COLO829 (cell line): Measurements from ENCODE around the gene MAD1L1.

Experiments
- DNase-seq: peaks from one replicate; pipeline ENCODE4 v3.0.0; 2012; ENCODE audit warnings: low spot score

Gene MAD1L1

DNA sequence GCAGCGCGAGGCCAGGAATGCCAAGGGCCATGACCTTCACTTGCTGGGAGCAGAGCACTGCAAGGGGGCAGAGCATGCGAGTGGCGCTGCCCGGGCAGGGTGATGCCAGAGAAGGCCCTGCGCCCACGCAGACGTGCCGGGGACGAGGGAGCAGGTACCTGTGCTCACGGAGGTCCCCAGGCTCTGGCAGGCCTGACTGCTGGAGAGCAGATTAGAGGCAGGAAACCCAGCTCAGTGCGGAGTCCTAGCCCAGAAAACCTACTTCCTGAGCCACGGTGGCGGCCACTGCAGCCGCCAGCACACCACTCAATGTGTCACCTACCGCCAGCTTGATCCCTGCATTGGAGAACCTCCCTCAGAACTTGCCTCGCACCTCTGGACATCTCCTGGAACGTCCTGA is 148.4 kb downstream of the MAD1L1 start:
- DNase-seq = no peak

DNA sequence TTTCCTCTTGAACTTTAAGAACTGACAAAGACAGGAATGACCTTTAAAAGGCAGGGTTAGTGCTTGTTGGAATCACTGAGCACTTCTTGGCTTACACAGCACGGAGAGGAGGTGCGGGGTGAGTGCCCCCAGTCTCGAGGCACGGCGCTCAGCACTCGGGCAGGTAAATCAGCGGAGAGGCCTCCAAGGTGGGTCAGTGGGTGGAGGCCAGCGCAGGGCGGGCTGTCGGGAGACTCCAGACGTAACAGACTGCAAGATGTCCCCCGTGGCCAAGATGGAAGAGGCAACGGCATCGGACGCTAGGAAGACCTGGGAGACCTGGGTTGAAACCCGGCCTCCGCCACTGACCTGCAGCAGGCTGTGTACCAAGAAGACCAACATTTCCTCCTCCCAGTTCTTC is 149.4 kb downstream of the MAD1L1 start:
- DNase-seq = no peak

DNA sequence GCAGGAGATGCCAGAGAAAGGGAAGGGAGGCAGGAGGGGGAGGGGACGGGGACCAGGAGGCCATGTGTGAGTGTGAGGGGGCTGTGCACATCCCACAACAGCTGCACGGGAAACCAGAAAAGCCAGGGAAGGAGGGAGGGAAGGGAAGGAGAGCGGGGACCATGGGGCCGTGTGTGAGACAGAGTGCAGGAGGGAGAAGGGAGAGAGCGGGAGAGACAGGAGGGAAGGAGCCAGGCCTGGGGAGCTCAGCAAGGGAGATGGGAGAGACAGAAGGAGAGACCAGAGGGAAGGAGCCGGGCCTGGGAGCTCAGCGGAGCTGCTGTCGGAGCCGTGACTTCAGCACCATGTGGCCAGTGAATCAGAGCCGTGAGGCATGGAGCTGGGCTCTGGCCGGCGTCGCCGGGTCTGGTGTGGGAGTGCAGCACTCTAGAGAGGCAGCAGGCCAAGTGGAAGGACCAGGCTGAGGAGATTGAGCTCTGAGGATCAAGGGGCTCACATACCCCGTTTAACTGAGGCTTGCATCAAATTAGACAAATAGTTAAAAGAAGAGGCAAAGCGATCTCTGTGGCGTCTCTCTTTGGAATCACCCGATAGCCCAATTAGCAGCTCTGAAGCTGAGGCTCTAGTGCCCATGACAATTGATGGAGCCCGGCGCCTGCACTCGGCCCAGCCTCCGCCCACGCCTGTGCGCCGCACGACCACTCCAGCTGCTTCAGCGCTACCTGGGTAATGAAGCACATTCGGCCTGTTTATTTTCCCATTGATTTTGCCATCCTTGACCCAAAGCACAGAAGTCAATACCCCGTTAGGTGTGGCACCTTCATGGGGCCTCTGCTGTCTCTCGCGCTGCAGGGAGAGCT is 150.4 kb downstream of the MAD1L1 start:
- DNase-seq = no peak

DNA sequence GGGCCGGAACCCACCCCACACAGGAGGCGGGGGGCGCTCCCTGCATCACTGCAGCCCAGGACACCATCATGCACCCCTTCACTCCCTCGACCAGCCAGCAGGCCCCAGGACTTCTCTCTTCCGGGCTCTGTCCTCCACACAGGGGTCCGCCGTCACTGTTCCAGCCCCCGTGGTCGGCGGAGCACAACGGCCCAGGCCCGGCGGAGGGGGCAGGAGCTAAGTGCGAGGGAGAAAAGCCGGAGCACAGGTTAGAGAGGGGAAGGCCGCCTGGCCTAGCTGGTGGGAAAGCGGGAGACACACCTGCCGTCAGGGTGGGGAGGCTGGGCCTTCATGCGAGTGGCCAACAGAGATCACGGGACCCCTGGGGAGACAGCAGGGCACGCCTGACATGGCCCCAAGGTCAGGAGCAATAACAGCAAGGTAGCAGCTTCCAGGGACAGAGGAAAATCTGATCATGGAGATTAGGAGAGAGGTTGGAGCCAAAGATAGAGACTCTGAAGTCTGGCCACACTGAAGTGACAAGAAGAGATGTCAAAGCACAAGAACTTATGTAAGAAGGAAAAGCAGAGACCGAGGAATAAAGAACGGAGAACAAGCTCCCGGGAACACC is 151.1 kb downstream of the MAD1L1 start:
- no peak for DNase-seq

DNA sequence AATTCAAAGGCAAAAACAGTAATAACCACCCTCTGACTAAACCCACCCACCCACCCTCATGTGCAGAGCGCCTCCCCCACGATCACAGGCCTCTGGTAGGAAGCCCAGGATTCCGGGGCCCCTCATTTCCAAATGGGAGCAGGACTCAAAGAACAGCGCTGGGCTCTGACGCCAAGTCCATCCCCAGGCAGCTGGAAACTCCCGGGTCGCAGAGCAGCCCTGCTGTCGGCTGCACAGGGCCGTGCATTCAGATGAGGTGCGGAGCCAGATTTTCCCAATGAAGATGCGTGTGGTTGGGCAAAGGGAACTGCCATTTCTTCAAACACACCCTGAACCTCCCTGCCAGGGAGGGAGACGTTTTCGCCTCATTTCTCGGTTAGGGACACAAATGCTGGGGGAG is 152.3 kb downstream of the MAD1L1 start:
- DNase-seq = no peak

DNA sequence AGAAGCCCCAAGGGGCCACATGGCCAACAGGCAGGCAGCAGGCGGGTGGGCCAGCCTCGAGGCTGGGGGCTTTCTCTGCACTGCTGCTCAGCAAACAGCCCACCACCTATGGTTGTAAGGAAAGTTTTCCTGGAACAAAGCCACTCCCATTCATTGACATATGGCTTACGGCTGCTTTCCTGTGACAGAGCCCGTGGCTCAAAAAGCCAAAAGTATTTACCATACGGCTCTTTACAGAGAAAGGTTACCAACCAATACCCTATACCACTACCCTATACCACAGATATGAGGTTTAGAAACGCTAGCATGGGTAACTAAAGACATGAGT is 152.7 kb downstream of the MAD1L1 start:
- no peak for DNase-seq

DNA sequence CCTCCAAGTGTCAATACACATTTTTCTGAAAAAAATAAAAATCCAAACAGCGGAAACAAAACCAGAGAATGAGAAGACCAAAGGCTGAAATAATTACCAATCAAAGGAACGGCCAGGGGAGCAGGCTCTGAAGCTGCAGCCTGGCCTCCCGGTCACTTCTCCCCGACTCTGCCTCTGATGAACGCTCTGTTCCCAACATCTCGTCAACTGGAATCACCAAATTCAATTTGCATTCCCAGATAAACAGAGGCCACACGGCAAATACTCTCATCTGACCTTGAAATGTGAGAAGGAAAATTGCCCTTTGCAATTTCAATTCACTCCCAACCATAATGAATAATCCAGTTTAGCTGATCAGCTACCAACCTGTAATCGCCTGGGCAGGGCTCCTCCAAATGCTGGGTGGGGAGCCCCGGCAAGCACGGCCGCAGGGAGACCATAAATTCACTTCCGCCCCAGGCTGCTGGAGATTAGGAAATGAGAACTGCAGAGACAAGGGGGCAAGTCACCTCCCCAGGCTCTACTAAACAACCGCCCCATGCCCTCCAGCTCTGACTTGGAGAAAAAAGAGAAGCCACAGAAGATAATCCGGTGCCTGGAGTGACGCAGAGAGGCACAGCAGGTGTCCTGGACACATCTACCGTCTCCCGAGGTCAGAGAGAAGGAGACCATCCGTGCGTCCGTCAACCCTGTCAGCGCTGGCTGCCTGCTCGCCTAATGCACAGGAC is 153.2 kb downstream of the MAD1L1 start:
- DNase-seq = no peak

DNA sequence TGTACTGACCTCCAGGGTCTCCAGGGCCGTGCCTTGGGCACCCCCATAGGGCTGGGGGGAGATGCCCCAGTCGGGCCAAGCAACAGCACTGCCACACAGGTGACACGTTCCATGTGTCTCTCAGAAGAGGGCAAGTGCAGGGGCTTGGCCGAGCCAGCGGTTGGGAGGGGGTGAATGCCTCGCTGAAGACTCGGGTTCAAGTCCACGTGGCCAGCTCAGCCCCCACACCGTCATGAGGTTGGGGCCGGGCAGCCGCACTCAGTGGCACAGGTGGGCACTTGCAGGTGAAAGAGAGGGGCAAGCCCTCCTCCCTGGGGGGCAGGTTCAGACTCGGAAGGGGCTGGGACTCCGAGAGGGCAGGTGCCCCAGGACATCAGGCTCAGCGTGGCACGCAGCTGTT is 153.8 kb downstream of the MAD1L1 start:
- no peak for DNase-seq

DNA sequence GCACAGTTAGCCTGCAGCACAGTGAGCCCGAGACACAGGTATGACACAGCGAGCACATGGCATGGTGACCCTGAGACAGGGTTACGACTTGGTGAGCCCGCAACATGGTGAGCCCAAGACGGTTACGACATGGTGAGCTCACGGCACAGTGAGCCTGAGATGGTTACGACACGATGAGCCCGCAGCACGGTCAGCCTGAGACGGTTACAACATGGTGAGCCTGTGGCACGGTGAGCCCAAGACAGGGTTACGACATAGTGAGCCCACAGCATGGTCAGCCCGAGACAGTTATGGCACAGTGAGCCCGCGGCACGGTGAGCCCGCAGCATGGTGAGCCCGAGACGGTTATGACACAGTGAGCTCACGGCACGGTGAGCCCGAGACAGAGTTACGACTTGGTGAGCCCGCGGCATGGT is 156.1 kb downstream of the MAD1L1 start:
- no peak for DNase-seq

DNA sequence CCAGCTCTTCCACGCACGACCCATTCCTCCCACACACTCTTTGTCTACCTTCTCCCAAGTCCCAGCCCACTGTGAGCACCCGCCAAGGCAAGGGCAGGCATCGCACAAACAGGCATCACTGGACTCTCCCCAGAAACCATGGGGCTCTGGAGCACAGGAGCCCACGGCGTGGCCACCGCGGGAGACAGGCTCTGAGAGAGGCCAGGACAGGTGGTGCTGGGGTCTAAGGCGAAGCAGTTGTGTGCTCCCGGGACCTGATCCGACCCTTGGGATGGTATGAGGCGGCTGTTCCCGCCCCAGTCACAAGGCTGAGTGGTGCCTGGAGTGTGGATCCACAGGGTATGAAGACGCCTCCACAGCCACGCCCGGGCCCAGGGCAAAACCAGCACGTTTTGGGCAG is 156.9 kb downstream of the MAD1L1 start:
- no peak for DNase-seq

DNA sequence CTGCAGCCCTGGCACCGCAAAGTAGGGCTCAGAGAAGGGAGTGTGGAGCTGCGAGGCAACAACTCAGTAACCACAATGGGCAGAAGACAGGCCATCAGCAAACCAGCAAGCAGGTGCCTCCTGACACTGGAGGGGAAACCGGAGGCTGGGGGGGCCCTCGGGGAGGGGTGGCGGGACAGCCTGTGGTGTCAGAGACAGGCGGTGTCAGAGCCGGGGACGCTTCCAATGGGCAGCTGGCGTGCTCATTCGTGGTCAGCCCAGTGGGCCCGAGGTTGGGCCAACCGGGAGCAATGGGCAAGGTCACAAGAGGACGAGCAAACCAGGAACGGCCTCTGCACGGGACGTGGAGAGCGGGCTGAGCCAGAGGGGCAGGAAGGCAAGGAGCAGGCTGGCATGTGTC is 158.1 kb downstream of the MAD1L1 start:
- DNase-seq = no peak

DNA sequence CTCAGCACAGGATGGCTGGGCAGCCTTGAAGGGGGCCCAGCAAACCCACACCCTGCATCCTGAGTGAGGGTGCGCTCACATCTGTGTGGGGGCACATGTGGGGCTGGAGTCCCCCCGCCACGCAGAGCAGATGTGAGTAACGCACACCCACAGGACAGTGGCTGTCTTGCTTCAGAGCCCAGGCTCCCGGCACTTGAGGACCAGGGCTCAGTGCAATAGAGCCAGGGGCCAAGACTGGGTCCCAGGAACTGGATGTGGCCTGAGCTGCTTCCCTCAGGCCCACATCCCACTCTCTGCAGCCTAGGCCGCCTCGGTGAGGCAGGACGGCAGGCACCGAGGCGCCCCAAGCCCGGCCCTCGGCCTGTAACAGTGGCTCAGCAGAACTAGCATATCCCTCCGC is 159.9 kb downstream of the MAD1L1 start:
- DNase-seq = no peak

DNA sequence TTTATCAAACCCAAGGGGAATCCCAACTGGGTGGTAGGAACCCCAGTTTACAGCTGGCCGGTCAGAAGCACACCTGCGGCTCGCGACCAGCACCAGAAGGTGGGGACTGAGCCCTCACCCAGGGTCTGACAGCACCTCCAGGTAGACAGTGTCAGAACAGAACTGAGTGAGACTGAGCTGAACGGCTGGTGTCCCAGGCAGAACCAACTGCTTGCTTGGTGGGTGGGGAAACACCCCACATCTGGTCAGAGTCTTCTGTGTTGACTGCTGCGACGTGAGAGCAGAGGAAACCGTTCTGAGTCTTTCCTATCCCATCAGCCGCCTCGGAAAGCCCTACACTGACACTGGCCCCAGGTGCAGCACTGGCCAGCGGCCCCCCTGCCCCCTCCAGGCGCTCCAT is 160.7 kb downstream of the MAD1L1 start:
- DNase-seq = no peak

DNA sequence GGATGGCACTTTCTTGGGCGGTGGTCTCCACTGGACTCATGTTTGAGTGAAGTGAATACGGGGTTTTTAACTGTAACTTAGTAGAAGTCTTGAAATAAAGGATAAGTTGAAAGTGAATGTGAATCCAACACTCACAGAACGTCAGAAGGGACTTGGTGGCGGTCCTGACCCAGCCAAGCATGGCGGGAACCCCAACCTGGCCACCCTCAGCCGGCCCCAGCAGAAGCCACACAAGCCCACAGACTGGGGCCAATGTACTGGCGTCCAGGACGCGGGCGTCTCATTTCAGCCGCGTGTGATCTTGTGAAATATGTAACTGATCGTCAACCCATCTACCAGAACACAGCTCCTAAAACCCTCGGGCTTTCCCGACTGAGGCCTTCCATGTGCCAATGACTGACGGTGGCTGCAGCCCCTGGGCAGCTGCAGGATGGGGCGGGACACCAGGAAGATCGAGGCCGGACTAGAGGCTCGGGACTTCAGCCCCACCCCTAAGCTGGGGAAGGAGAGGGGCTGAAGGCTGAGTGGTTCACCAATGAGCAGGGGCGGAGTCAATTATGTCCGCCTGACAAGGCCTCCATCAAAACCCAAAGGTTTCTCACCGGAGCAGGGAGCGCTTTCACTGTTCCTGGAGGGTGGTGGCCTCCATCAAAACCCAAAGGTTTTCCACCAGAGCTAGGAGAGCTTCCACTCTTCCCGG is 161.5 kb downstream of the MAD1L1 start:
- no peak for DNase-seq

DNA sequence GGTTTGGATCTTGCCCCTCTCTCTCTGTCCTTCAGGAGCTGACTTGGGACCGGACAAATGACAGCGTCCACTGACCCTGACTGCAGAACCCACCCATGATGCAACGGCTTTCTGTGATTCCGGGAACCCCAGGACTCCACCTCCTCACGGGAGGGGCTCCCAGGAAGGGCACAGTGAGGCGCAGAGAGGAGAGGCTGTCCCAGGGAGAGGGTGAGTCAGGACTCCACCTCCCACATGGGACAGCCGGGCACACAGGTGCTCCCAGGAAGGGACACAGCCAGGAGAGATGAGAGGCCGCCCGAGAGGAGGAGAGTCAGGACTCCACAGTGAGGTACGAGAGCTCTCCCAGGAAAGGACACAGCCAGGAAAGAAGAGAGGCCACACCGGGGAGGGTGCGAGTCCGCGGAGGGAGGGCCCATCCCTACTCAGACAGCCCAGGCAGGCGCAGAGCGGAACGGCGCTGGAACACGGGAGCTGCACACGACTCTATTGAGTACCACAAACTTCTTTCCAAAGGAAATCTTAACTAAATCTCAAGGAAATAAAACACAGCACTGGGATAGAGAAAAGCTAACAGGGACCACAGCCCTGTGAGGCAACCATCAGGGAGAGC is 162.5 kb downstream of the MAD1L1 start:
- DNase-seq = no peak

DNA sequence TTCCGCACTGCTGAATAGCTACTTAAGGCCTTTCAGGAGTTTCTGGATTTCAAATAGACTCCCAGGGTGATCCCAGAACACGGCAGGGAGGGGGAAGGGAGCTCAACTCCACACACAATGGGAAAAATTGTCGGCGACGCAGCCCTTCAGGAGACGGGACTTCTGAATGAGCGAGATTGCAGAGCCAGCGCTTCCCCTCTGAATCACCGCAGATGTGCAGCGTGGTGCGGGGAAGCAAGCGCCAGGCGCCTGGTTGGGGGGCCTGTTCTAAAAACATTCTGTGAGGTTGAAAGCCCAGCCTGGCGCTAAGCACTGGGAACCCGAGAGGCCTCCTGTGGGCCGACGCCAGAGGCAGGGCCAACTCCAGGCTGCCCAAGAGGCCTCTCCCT is 163.3 kb downstream of the MAD1L1 start:
- no peak for DNase-seq

DNA sequence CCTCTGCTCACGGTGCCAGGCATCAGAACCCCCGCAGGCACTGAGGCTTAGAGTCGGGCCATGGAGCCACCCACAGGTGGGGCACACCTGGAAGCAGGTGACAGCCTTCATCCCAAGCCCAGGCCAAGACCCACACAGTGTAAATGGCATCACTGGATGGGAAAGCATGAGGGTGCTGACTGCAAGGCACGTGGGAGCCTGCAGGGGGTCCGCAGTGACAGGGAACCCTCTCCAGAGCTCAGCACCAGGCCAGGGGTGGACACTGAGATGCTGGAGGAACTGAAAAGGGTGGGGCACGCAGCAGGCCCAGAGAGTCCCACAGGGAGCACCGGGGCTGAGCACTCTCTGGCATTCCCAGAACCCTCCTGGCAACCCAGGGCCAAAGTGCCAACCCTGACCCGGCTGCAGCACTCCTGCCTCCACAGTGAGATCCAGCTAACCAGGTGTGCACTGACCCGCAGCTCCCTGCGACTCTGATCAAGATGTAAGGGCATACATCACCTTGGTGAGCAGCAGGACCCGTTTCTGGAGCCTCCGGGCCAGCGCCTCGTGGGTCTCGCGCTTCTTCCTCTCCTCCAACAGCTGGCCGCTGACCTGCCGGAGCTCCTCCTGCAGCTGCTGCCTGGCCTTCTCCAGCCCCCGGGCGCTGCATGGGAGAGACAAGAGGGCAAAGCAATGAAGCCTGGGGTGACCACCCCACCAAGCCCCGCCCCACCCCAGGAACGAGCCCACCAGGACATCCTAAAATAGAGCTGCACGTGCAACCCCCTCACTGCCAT is 163.9 kb downstream of the MAD1L1 start:
- no peak for DNase-seq

DNA sequence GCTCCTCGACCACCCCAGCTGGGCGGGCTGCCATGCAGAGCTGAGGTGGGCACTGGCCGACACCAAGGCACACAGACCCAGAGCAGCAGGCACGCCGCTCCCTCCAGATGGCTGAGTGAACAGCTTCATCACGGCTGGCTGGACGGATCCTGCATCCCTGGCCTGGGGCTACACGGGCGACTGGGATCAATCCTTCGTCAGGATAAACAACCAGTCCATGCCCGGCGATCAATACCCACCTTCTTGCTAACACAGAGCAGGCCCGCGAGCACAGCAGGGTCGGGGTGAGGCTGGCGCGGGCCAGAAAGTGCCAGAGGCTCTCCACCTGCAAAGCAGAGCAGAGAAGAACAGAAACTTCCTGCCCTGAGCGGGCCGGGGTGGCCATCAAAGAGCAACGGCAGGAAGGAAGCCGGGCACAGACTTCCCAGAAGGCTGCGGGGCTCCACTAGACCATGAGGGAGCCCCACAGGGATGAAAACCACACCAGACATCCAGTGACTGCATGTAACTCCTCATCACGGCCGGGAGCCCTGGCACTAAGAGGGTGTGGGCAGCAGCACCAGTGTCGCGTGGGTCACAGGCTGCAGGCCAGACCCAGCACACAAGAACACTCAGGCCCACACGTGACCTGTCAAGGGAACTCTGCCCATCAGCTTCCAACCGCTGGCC is 166.4 kb downstream of the MAD1L1 start:
- DNase-seq = no peak

DNA sequence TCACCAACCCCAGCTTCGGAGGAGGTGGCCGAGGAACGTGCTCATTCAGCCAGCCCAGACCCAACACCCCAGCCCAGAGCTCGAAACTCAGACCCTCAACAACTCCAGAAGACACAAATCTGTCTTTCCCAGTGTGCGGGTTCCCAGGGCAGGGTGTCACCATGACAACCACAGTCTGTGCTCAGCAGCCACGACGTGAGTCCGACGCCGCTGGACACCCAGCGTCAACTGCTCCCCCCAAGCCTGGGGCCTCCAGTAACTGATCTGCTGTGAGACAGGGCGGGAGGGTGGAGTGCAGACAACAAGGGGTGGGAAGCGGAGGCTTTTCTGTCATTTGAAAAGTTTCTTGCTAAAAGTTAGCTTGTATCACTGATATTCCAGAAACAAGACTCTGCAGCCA is 167.2 kb downstream of the MAD1L1 start:
- no peak for DNase-seq

DNA sequence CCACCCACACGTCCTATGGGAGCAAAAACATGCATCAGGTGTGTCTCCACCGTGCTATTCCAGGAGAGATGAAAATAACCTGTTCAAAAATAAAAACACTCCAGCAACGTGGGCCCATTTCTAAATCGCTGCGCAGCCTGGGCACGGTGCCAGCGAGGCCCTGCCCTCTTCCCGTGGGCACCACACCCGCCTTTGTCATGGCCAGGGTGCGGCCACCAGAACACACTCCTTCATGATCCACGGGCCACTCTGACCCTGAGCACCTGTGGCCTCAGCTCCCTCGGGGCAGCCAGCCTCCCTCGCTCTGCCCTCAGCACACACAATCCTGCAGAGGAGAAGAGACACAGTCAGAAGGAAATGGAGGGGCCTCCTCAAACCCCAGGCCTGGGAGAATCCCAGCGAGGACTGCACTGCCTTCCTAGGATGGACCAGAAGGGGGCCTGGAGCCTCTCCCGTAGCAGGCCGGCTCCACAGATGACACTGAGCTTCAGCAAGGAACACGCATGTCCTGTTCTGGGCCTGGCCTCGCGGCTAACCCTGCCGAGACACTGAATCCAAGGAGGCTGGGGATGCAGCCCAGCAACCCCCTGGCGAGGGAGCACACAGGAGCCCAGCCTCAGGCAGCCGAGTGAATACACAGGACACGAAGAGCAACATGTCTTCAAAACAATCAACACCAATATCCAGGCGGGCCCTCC is 169.0 kb downstream of the MAD1L1 start:
- DNase-seq = no peak
